Peyer's patch (tissue), 4 donors: ENCODE data around the gene DAW1.

Experiments
- CTCF ChIP-seq, 6 experiments: fragments of 450-650 bp in 4 of 6; fragments of 200-600 bp in 2 of 6; sonication (generic) in 1 of 6; IDR thresholded peaks; one replicate each; pipeline ENCODE4 v1.5.1; 2017 to 2019; ENCODE audit warnings: antibody characterized with exemption in 6 of 6, mild to moderate bottlenecking in 3 of 6, moderate library complexity in 1 of 6
- POLR2A ChIP-seq, 2 donors: fragments of 450-650 bp; IDR thresholded peaks; one replicate each; pipeline ENCODE4 v1.5.1; 2017; ENCODE audit warnings: antibody characterized with exemption in 2 of 2, mild to moderate bottlenecking in 2 of 2, moderate library complexity in 2 of 2

- TF ChIP-seq CTCF (IDR thresholded peaks at IDR 0.05) (no peak), POLR2A (IDR thresholded peaks at IDR 0.05) (no peak)
These were observed 14.7 kb upstream of the DAW1 start for GRCh38 chr2:227856697-227857096.
